GM12878 (cell line): ENCODE measurements around the gene RAD18. TPM values are rescaled to one million over a fixed set of nuclear protein-coding genes. Genes with fewer than 3 reads are reported as not detected.

Source experiments
- ATAC-seq: fragments of 200-7000 bp; cut with Tn5 transposase; 3 replicates; pipeline ENCODE4 v1.9.1; 2020; ENCODE audit warnings: mild to moderate bottlenecking, moderate library complexity
- BruUV-seq: library from RNA; stranded (reverse); fragments of 400-500 nt; replicated peaks from 2 replicates; lab custom pipeline; 2021; lab: Mats Ljungman, UMichigan
- CTCF ChIA-PET: fragments of 300-600 bp; sonication (Branson Sonifier 250); formaldehyde crosslinking; extraction: SDS; loops from one replicate; lab custom pipeline; 2021; ENCODE audit warnings: inconsistent platforms; lab: Yijun Ruan, JAX
- POLR2A ChIA-PET: fragments of 350-600 bp; formaldehyde crosslinking; extraction: SDS; loops from one replicate; lab custom pipeline; 2021; ENCODE audit warnings: inconsistent platforms; lab: Charles Lee
- RAD21 ChIA-PET: fragments of 300-600 bp; sonication (Branson Sonifier 250); formaldehyde crosslinking; loops from one replicate; lab custom pipeline; 2023; ENCODE audit warnings: antibody characterized with exemption; ENCODE audit not compliant: unreplicated experiment; lab: Charles Lee
- SMC1A ChIA-PET: fragments of 300-600 bp; sonication (Branson Sonifier 250); formaldehyde crosslinking; loops from one replicate; lab custom pipeline; 2023; ENCODE audit not compliant: unreplicated experiment, uncharacterized antibody; lab: Charles Lee
- DNase-seq: peaks from one replicate; pipeline ENCODE4 v3.0.0-alpha.2; 2011; ENCODE audit warnings: low read depth, low spot score
- FAIRE-seq: peaks from 3 replicates; lab custom pipeline; 2011; peaks lifted over from hg19 to GRCh38; lab: Jason Lieb, UNC
- H2AFZ ChIP-seq: 2 replicates; pipeline ENCODE4 v1.6.0; 2011; ENCODE audit warnings: low read depth, low read length, control low read depth; ENCODE audit not compliant: control insufficient read depth
- H3K27ac ChIP-seq: 2 replicates; pipeline ENCODE4 v1.5.1; 2011; ENCODE audit warnings: control low read depth; ENCODE audit not compliant: control insufficient read depth, insufficient read depth
- H3K27me3 ChIP-seq, 2 experiments: replicated peaks in 1 of 2; 2 replicates each; pipeline versions ENCODE4 v1.6.0 to v1.6.1; 2011; ENCODE audit warnings: low read length in 1 of 2; ENCODE audit not compliant: control insufficient read depth in 2 of 2, insufficient read depth in 2 of 2
- H3K36me3 ChIP-seq, 2 experiments: 2 replicates each; pipeline ENCODE4 v1.5.1; 2011; ENCODE audit warnings: low read length in 1 of 2; ENCODE audit not compliant: control insufficient read depth in 2 of 2, insufficient read depth in 2 of 2
- H3K4me1 ChIP-seq: 2 replicates; pipeline ENCODE4 v1.6.1; 2011; ENCODE audit warnings: mild to moderate bottlenecking, low read length, moderate library complexity, mixed read lengths; ENCODE audit not compliant: control insufficient read depth, insufficient read depth
- H3K4me2 ChIP-seq: 2 replicates; pipeline ENCODE4 v1.6.0; 2011; ENCODE audit warnings: control low read depth; ENCODE audit not compliant: control insufficient read depth, insufficient read depth
- H3K4me3 ChIP-seq: fragments of 200-600 bp; sonication (generic); 2 replicates; pipeline ENCODE4 v1.5.1; 2016
- H3K79me2 ChIP-seq: 2 replicates; pipeline ENCODE4 v1.6.0; 2011; ENCODE audit warnings: low read length; ENCODE audit not compliant: control insufficient read depth, insufficient read depth
- H3K9ac ChIP-seq: 2 replicates; pipeline ENCODE4 v1.8.0; 2011; ENCODE audit warnings: low read length, control low read depth, mixed read lengths; ENCODE audit not compliant: control insufficient read depth, insufficient read depth
- H3K9me3 ChIP-seq: replicated peaks from 3 replicates; pipeline ENCODE4 v1.5.1; 2011; ENCODE audit warnings: mild to moderate bottlenecking, low read length; ENCODE audit not compliant: control insufficient read depth, insufficient read depth
- H4K20me1 ChIP-seq: 2 replicates; pipeline ENCODE4 v1.6.0; 2011; ENCODE audit not compliant: control insufficient read depth, insufficient read depth
- CHD2 ChIP-seq: IDR thresholded peaks from 2 replicates; pipeline ENCODE4 v1.6.1; 2011; ENCODE audit warnings: low read depth, low read length, improper control_type of control experiment, borderline replicate concordance
- E2F4 ChIP-seq: IDR thresholded peaks from 2 replicates; pipeline ENCODE4 v1.6.1; 2012; ENCODE audit warnings: low read depth, low read length, improper control_type of control experiment
- GATAD2B ChIP-seq: fragments of 450-650 bp; conservative IDR thresholded peaks from 2 replicates; pipeline ENCODE4 v1.6.1; 2017; ENCODE audit warnings: low read depth, mild to moderate bottlenecking, moderate library complexity
- JUND ChIP-seq: IDR thresholded peaks from 2 replicates; pipeline ENCODE4 v1.6.1; 2012; ENCODE audit warnings: low read depth, mild to moderate bottlenecking, low read length, improper control_type of control experiment, moderate library complexity
- KDM1A ChIP-seq: fragments of 200-600 bp; sonication (generic); IDR thresholded peaks from 2 replicates; pipeline ENCODE4 v1.6.1; 2016; ENCODE audit warnings: borderline replicate concordance
- NFYB ChIP-seq: IDR thresholded peaks from 2 replicates; pipeline ENCODE4 v1.6.1; 2011; ENCODE audit warnings: low read depth, mild to moderate bottlenecking, low read length, improper control_type of control experiment, moderate library complexity; ENCODE audit not compliant: insufficient read depth
- NKRF ChIP-seq: fragments of 450-650 bp; conservative IDR thresholded peaks from 2 replicates; pipeline ENCODE4 v1.6.1; 2017; ENCODE audit warnings: mild to moderate bottlenecking, moderate library complexity
- RELA ChIP-seq: fragments of 450-650 bp; IDR thresholded peaks from 2 replicates; pipeline ENCODE4 v1.8.0; 2014; ENCODE audit warnings: borderline replicate concordance; ENCODE audit not compliant: partially characterized antibody
- SMAD5 ChIP-seq: IDR thresholded peaks from 2 replicates; pipeline ENCODE4 v1.6.1; 2016; ENCODE audit warnings: antibody characterized with exemption, low read depth
- STAT1 ChIP-seq: fragments of 450-650 bp; conservative IDR thresholded peaks from 2 replicates; pipeline ENCODE4 v1.6.1; 2014; ENCODE audit warnings: antibody characterized with exemption, mild to moderate bottlenecking
- TCF12 ChIP-seq: IDR thresholded peaks from 2 replicates; pipeline ENCODE4 v1.6.1; 2011; ENCODE audit warnings: low read depth, mild to moderate bottlenecking, low read length
- WGBS: methylation state at CpG from one replicate; pipeline ENCODE4 v1.1.6; 2016; ENCODE audit warnings: low lambda C conversion rate; ENCODE audit not compliant: insufficient replicate concordance, insufficient coverage; ENCODE audit errors: missing lambda C conversion rate; 5-methylcytosine and 5-hydroxymethylcytosine counted together
- in situ Hi-C: fragments of 300-500 bp; cut with MboI; formaldehyde crosslinking; loops from 9 replicates; pipeline ENCODE4 v1.14.3; 2018; ENCODE audit warnings: mixed read lengths
- intact Hi-C: fragments of 100-400 bp; cut with micrococcal nuclease; formaldehyde crosslinking; loops from one replicate; pipeline ENCODE4 v1.14.2; 2022; ENCODE audit not compliant: unreplicated experiment
- polyA plus RNA-seq, 11 experiments: library from polyadenylated mRNA; depleted of rRNA in 4 of 11; unstranded in 6 of 11; stranded (reverse) in 5 of 11; fragments of >200 nt; fragmentation: Nextera tagmentation in 4 of 11; fragmentation: Illumina TruSeq in 1 of 11; extraction: Ambion mirVana in 4 of 11; extraction: Trizol in 1 of 11; gene quantifications; 1 replicate in 1 of 11; 2 replicates in 10 of 11; pipeline versions ENCODE4 v1.2.1 to v1.2.3, GENCODE V29; 2011 to 2016; ENCODE audit warnings: inconsistent platforms in 2 of 11, missing spikeins in 2 of 11, low read depth in 1 of 11
- total RNA-seq, 4 experiments: library from RNA; depleted of rRNA in 3 of 4; stranded (reverse); fragments of >200 nt in 3 of 4; fragmentation: Illumina TruSeq in 1 of 4; extraction: Trizol in 1 of 4; gene quantifications; 2 replicates each; pipeline versions ENCODE4 v1.2.1 to v1.2.3, GENCODE V29; 2013 to 2021

The RAD18 gene
- total and polyA plus RNA-seq, 10 of the 15 experiments (the other 5 are each of a cell fraction or from before 2014, with no cell fraction given): 8.7 to 38.6 (median 19.2) TPM

- TF ChIP-seq NKRF: no peak
- no peak for TF ChIP-seq JUND
- TF ChIP-seq KDM1A: no peak
- TF ChIP-seq RELA: no peak
Measured at GRCh38 chr3:8884630-8885290, 78.5 kb downstream of the RAD18 start (continued).

GRCh38 chr3:8882642-8883041 lies 80.6 kb downstream of the RAD18 start:
- SMC1A ChIA-PET: no interaction called here

More at GRCh38 chr3:8882642-8883041, 80.6 kb downstream of the RAD18 start:
- ChIA-PET RAD21 (no interaction called here), POLR2A (no interaction called here), CTCF (no interaction called here)
- ATAC-seq (peak; percentile 28; the same call in 2 of the 3 replicates), FAIRE-seq (no peak), DNase-seq (no peak)
- Histone ChIP-seq H3K36me3 (peaks cover 3 to 10% of the 10 kb centered on the region in 2 experiments; a peak in 3 of 4 replicates), H3K79me2 (no peaks in the 10 kb centered on the region), H3K9me3 (no peaks in the 10 kb centered on the region; the same call in 1 of the 3 replicates), H3K27ac (no peak overlapping the region), H3K9ac (no peak overlapping the region), H3K4me2 (no peak overlapping the region), H3K4me3 (no peak overlapping the region), H2AFZ (peak overlapping the region; percentile 23; the same call in 1 of the 2 replicates), H4K20me1 (no peaks in the 10 kb centered on the region), H3K27me3 (no peaks in the 10 kb centered on the region), H3K4me1 (no peaks in the 10 kb centered on the region)
- no peak for TF ChIP-seq CHD2
- no peak for TF ChIP-seq TCF12
- TF ChIP-seq GATAD2B: no peak
- TF ChIP-seq SMAD5: no peak
- no peak for TF ChIP-seq E2F4
- TF ChIP-seq NFYB: no peak
- TF ChIP-seq STAT1: no peak
- intact Hi-C loops: no loop called here
- no TSS peak for BruUV-seq
- in situ Hi-C loops: no loop called here
- 15% methylated on average over 3 of the region's 3 CpGs for WGBS
